HEK293 (cell line): ENCODE measurements around the gene HILPDA.

Experiments
- GLI4 ChIP-seq: fragments of 450-650 bp; formaldehyde crosslinking; IDR thresholded peaks from 2 replicates; pipeline ENCODE4 v1.5.1; 2016; ENCODE audit warnings: missing biosample characterization, missing genetic modification characterization
- GLIS1 ChIP-seq: fragments of 450-650 bp; formaldehyde crosslinking; IDR thresholded peaks from 2 replicates; pipeline ENCODE4 v1.5.1; 2016; ENCODE audit warnings: missing biosample characterization, missing genetic modification characterization
- GLIS2 ChIP-seq: fragments of 450-650 bp; formaldehyde crosslinking; IDR thresholded peaks from 2 replicates; pipeline ENCODE4 v1.5.1; 2016; ENCODE audit warnings: missing biosample characterization, missing genetic modification characterization
- IKZF3 ChIP-seq: fragments of 450-650 bp; IDR thresholded peaks from 2 replicates; pipeline ENCODE4 v1.5.0; 2018; ENCODE audit warnings: missing biosample characterization, mild to moderate bottlenecking, missing genetic modification characterization, moderate library complexity
- KLF9 ChIP-seq: fragments of 450-650 bp; formaldehyde crosslinking; IDR thresholded peaks from 2 replicates; pipeline ENCODE4 v1.5.1; 2016; ENCODE audit warnings: missing biosample characterization, missing genetic modification characterization, low read depth
- MZF1 ChIP-seq: fragments of 450-650 bp; formaldehyde crosslinking; IDR thresholded peaks from 2 replicates; pipeline ENCODE4 v1.5.1; 2017; ENCODE audit warnings: missing biosample characterization, missing genetic modification characterization, borderline replicate concordance
- RBAK ChIP-seq: fragments of 450-650 bp; formaldehyde crosslinking; IDR thresholded peaks from 2 replicates; pipeline ENCODE4 v1.5.1; 2016; ENCODE audit warnings: missing biosample characterization, missing genetic modification characterization
- TCF7L2 ChIP-seq: IDR thresholded peaks from 2 replicates; pipeline ENCODE4 v1.6.1; 2011; ENCODE audit warnings: low read depth, mild to moderate bottlenecking, inconsistent platforms, low read length, moderate library complexity, borderline replicate concordance
- YY2 ChIP-seq: fragments of 450-650 bp; formaldehyde crosslinking; IDR thresholded peaks from 2 replicates; pipeline ENCODE4 v1.5.1; 2016; ENCODE audit warnings: missing biosample characterization, missing genetic modification characterization
- ZBTB8A ChIP-seq: fragments of 450-650 bp; formaldehyde crosslinking; IDR thresholded peaks from 2 replicates; pipeline ENCODE4 v1.5.1; 2016; ENCODE audit warnings: missing biosample characterization, missing genetic modification characterization
- ZEB2 ChIP-seq: fragments of 450-650 bp; formaldehyde crosslinking; IDR thresholded peaks from 2 replicates; pipeline ENCODE4 v1.5.1; 2016; ENCODE audit warnings: missing biosample characterization, missing genetic modification characterization
- ZIC2 ChIP-seq: fragments of 450-650 bp; formaldehyde crosslinking; IDR thresholded peaks from 2 replicates; pipeline ENCODE4 v1.5.1; 2016; ENCODE audit warnings: missing biosample characterization, missing genetic modification characterization
- ZNF10 ChIP-seq: fragments of 450-650 bp; formaldehyde crosslinking; IDR thresholded peaks from 2 replicates; pipeline ENCODE4 v1.5.1; 2017; ENCODE audit warnings: missing biosample characterization, missing genetic modification characterization
- ZNF114 ChIP-seq: fragments of 450-650 bp; formaldehyde crosslinking; IDR thresholded peaks from 2 replicates; pipeline ENCODE4 v1.5.0; 2017; ENCODE audit warnings: missing biosample characterization, missing genetic modification characterization
- ZNF132 ChIP-seq: fragments of 450-650 bp; formaldehyde crosslinking; IDR thresholded peaks from 2 replicates; pipeline ENCODE4 v1.5.1; 2017; ENCODE audit warnings: missing biosample characterization, missing genetic modification characterization, borderline replicate concordance
- ZNF184 ChIP-seq: fragments of 450-650 bp; IDR thresholded peaks from 2 replicates; pipeline ENCODE4 v1.5.1; 2018; ENCODE audit warnings: missing biosample characterization, mild to moderate bottlenecking, missing genetic modification characterization
- ZNF2 ChIP-seq: fragments of 450-650 bp; formaldehyde crosslinking; IDR thresholded peaks from 2 replicates; pipeline ENCODE4 v1.5.1; 2016; ENCODE audit warnings: missing biosample characterization, missing genetic modification characterization
- ZNF239 ChIP-seq: fragments of 450-650 bp; formaldehyde crosslinking; IDR thresholded peaks from 2 replicates; pipeline ENCODE4 v1.5.1; 2016; ENCODE audit warnings: missing biosample characterization, missing genetic modification characterization
- ZNF335 ChIP-seq: fragments of 450-650 bp; formaldehyde crosslinking; conservative IDR thresholded peaks from 2 replicates; pipeline ENCODE4 v1.5.1; 2016; ENCODE audit warnings: missing biosample characterization, missing genetic modification characterization
- ZNF501 ChIP-seq: fragments of 450-650 bp; formaldehyde crosslinking; IDR thresholded peaks from 2 replicates; pipeline ENCODE4 v1.5.1; 2016; ENCODE audit warnings: missing biosample characterization, missing genetic modification characterization
- ZNF544 ChIP-seq: fragments of 450-650 bp; formaldehyde crosslinking; IDR thresholded peaks from 2 replicates; pipeline ENCODE4 v1.5.0; 2017; ENCODE audit warnings: missing biosample characterization, missing genetic modification characterization
- ZNF558 ChIP-seq: fragments of 450-650 bp; formaldehyde crosslinking; IDR thresholded peaks from 2 replicates; pipeline ENCODE4 v1.5.1; 2016; ENCODE audit warnings: missing biosample characterization, missing genetic modification characterization
- ZNF561 ChIP-seq: fragments of 450-650 bp; IDR thresholded peaks from 2 replicates; pipeline ENCODE4 v1.5.1; 2018; ENCODE audit warnings: missing biosample characterization, missing genetic modification characterization, borderline replicate concordance
- ZNF629 ChIP-seq: fragments of 450-650 bp; formaldehyde crosslinking; IDR thresholded peaks from 2 replicates; pipeline ENCODE4 v1.5.1; 2017; ENCODE audit warnings: missing biosample characterization, missing genetic modification characterization
- ZNF664 ChIP-seq: fragments of 450-650 bp; formaldehyde crosslinking; IDR thresholded peaks from 2 replicates; pipeline ENCODE4 v1.5.1; 2016; ENCODE audit warnings: missing biosample characterization, missing genetic modification characterization
- ZNF76 ChIP-seq: fragments of 450-650 bp; formaldehyde crosslinking; IDR thresholded peaks from 2 replicates; pipeline ENCODE4; 2016; ENCODE audit warnings: low read depth, missing biosample characterization, missing genetic modification characterization, borderline replicate concordance
- TF ChIP-seq, protein P1 (sequence below): fragments of 450-650 bp; formaldehyde crosslinking; IDR thresholded peaks from 2 replicates; pipeline ENCODE4 v1.5.1; 2016; ENCODE audit warnings: missing biosample characterization, missing genetic modification characterization
- TF ChIP-seq, protein P2 (sequence below): fragments of 450-650 bp; formaldehyde crosslinking; IDR thresholded peaks from 2 replicates; pipeline ENCODE4 v1.5.0; 2017; ENCODE audit warnings: missing biosample characterization, missing genetic modification characterization, borderline replicate concordance
- TF ChIP-seq, protein P3 (sequence below): fragments of 450-650 bp; formaldehyde crosslinking; IDR thresholded peaks from 2 replicates; pipeline ENCODE4 v1.5.1; 2017; ENCODE audit warnings: missing biosample characterization, mild to moderate bottlenecking, missing genetic modification characterization, moderate library complexity
- TF ChIP-seq, protein P4 (sequence below): fragments of 450-650 bp; formaldehyde crosslinking; IDR thresholded peaks from 2 replicates; pipeline ENCODE4 v1.5.1; 2016; ENCODE audit warnings: missing biosample characterization, missing genetic modification characterization
- TF ChIP-seq, protein P5 (sequence below): fragments of 450-650 bp; formaldehyde crosslinking; IDR thresholded peaks from 2 replicates; pipeline ENCODE4 v1.5.1; 2016; ENCODE audit warnings: missing biosample characterization, missing genetic modification characterization

Gene HILPDA

DNA sequence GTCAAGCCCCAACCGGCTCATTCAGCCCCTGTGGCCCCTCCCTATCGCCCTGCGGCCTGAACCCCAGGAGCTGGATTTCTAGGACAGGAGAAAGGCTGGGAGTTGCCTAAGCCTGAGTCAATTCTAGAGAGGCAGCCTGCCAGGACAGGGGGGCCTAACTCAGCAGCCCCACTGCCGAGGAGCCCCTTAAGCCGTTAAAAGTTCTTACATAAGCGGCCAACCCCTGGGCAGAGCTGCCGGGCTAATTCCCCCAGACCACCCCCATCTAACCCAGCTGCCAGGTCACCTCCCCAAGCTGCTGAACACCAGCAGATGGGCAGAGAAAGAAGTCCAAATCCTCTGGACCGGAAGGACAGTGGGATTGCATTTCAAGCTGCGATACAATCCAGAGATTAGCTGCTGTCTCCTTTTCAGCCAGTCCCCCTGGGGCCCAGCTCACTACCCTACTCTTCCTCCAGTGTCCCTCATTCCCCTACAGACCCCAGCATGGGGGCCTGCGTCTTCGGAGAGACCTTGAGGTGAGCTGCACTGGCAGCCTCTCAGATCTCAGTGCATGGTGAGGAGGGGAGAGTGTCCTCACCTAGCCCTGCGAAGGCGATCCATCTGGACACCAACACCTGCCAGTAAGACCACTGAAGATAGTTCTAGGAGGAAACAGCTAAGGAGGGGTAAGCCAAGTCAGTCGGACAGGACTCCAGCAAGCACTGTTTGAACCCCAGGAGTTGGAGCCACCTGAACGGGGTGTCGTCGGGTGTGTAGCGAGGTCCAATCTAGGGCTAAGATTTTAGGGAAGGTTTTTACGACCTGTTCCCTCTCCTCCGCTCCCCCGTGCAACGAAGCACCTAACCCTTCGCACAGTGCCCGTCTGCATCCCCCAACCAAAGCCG, 46.7 kb upstream of the HILPDA start (continued):
- TF ChIP-seq TCF7L2 (no peak), ZNF629 (tag by site-specific recombination) (no peak), GLIS2 (tag by site-specific recombination) (peak; percentile 42), ZNF664 (tag by site-specific recombination) (no peak), ZNF501 (no peak), YY2 (tag by site-specific recombination) (no peak), GLIS1 (tag by site-specific recombination) (peak; percentile 78), ZNF558 (tag by site-specific recombination) (no peak), ZEB2 (tag by site-specific recombination) (peak; percentile 52; the same call in 1 of the 2 replicates), ZNF544 (tag by site-specific recombination) (no peak), GLI4 (tag by site-specific recombination) (no peak), ZNF239 (tag by site-specific recombination) (no peak), ZNF2 (tag by site-specific recombination) (no peak), KLF9 (tag by site-specific recombination) (0 out of 2 replicates have a peak, but pooled peaks have one; percentile 8), MZF1 (tag by site-specific recombination) (peak; percentile 66; the same call in 1 of the 2 replicates), ZNF335 (peak; percentile 80), ZNF184 (tag by site-specific recombination) (no peak), ZNF114 (tag by site-specific recombination) (no peak), ZBTB8A (tag by site-specific recombination) (peak; percentile 8; the same call in 1 of the 2 replicates), ZNF561 (tag by site-specific recombination) (no peak), ZNF132 (tag by site-specific recombination) (no peak), ZNF76 (tag by site-specific recombination) (no peak), IKZF3 (tag by site-specific recombination) (no peak), RBAK (tag by site-specific recombination) (no peak), ZNF10 (no peak), ZIC2 (peak; percentile 65; the same call in 1 of the 2 replicates)
- TF ChIP-seq, protein P1, sequence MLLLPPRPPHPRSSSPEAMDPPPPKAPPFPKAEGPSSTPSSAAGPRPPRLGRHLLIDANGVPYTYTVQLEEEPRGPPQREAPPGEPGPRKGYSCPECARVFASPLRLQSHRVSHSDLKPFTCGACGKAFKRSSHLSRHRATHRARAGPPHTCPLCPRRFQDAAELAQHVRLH (tag by site-specific recombination), result no peak
- TF ChIP-seq, protein P2, sequence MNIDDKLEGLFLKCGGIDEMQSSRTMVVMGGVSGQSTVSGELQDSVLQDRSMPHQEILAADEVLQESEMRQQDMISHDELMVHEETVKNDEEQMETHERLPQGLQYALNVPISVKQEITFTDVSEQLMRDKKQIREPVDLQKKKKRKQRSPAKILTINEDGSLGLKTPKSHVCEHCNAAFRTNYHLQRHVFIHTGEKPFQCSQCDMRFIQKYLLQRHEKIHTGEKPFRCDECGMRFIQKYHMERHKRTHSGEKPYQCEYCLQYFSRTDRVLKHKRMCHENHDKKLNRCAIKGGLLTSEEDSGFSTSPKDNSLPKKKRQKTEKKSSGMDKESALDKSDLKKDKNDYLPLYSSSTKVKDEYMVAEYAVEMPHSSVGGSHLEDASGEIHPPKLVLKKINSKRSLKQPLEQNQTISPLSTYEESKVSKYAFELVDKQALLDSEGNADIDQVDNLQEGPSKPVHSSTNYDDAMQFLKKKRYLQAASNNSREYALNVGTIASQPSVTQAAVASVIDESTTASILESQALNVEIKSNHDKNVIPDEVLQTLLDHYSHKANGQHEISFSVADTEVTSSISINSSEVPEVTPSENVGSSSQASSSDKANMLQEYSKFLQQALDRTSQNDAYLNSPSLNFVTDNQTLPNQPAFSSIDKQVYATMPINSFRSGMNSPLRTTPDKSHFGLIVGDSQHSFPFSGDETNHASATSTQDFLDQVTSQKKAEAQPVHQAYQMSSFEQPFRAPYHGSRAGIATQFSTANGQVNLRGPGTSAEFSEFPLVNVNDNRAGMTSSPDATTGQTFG, result no peak
- TF ChIP-seq, protein P3, sequence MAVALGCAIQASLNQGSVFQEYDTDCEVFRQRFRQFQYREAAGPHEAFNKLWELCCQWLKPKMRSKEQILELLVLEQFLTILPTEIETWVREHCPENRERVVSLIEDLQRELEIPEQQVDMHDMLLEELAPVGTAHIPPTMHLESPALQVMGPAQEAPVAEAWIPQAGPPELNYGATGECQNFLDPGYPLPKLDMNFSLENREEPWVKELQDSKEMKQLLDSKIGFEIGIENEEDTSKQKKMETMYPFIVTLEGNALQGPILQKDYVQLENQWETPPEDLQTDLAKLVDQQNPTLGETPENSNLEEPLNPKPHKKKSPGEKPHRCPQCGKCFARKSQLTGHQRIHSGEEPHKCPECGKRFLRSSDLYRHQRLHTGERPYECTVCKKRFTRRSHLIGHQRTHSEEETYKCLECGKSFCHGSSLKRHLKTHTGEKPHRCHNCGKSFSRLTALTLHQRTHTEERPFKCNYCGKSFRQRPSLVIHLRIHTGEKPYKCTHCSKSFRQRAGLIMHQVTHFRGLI (tag by site-specific recombination), result no peak; the same call in 1 of the 2 replicates
- TF ChIP-seq, protein P4, sequence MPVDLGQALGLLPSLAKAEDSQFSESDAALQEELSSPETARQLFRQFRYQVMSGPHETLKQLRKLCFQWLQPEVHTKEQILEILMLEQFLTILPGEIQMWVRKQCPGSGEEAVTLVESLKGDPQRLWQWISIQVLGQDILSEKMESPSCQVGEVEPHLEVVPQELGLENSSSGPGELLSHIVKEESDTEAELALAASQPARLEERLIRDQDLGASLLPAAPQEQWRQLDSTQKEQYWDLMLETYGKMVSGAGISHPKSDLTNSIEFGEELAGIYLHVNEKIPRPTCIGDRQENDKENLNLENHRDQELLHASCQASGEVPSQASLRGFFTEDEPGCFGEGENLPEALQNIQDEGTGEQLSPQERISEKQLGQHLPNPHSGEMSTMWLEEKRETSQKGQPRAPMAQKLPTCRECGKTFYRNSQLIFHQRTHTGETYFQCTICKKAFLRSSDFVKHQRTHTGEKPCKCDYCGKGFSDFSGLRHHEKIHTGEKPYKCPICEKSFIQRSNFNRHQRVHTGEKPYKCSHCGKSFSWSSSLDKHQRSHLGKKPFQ (tag by site-specific recombination), result no peak
- TF ChIP-seq, protein P5, sequence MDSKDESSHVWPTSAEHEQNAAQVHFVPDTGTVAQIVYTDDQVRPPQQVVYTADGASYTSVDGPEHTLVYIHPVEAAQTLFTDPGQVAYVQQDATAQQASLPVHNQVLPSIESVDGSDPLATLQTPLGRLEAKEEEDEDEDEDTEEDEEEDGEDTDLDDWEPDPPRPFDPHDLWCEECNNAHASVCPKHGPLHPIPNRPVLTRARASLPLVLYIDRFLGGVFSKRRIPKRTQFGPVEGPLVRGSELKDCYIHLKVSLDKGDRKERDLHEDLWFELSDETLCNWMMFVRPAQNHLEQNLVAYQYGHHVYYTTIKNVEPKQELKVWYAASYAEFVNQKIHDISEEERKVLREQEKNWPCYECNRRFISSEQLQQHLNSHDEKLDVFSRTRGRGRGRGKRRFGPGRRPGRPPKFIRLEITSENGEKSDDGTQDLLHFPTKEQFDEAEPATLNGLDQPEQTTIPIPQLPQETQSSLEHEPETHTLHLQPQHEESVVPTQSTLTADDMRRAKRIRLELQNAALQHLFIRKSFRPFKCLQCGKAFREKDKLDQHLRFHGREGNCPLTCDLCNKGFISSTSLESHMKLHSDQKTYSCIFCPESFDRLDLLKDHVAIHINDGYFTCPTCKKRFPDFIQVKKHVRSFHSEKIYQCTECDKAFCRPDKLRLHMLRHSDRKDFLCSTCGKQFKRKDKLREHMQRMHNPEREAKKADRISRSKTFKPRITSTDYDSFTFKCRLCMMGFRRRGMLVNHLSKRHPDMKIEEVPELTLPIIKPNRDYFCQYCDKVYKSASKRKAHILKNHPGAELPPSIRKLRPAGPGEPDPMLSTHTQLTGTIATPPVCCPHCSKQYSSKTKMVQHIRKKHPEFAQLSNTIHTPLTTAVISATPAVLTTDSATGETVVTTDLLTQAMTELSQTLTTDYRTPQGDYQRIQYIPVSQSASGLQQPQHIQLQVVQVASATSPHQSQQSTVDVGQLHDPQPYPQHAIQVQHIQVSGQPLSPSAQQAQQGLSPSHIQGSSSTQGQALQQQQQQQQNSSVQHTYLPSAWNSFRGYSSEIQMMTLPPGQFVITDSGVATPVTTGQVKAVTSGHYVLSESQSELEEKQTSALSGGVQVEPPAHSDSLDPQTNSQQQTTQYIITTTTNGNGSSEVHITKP (tag by site-specific recombination), result peak; percentile 62
